Lower leg skin (tissue), 4 donors: ENCODE data around the gene DIP2A. TPM values are rescaled to one million over a fixed set of nuclear protein-coding genes. Genes with fewer than 3 reads are reported as not detected.
A peak's percentile ranks its signal among the peaks of the same experiment; 100 is the strongest.

ENCODE experiments used
- DNase-seq, 2 donors: peaks; one replicate each; pipeline ENCODE4 v3.0.0-alpha.2; 2019; ENCODE audit warnings: low spot score in 2 of 2
- H3K4me3 ChIP-seq: fragments of 200-600 bp; sonication (generic); 2 replicates; pipeline ENCODE4 v1.5.1; 2017; ENCODE audit warnings: mild to moderate bottlenecking, low read depth; ENCODE audit not compliant: poor library complexity, severe bottlenecking
- POLR2A ChIP-seq, 2 donors: fragments of 450-650 bp; IDR thresholded peaks; one replicate each; pipeline ENCODE4 v1.6.1; 2016 to 2017; ENCODE audit warnings: antibody characterized with exemption in 2 of 2, mild to moderate bottlenecking in 1 of 2, moderate library complexity in 1 of 2
- WGBS, 2 donors: methylation state at CpG; one replicate each; pipeline ENCODE4 v1.1.5; 2018; 5-methylcytosine and 5-hydroxymethylcytosine counted together
- intact Hi-C: fragments of 100-400 bp; cut with DNase I; formaldehyde crosslinking; loops from one replicate; pipeline ENCODE4 v1.15.0; 2023; ENCODE audit warnings: low total_unique reads
- total RNA-seq, 4 donors: library from RNA; depleted of rRNA; stranded (reverse); fragments of >200 nt; gene quantifications; one replicate each; pipeline ENCODE4 v1.1.0, GENCODE V29; 2016
- TF ChIP-seq, protein P1 (sequence below), 3 donors: fragments of 450-650 bp; IDR thresholded peaks; one replicate each; pipeline ENCODE4 v1.5.1; 2016; ENCODE audit warnings: antibody characterized with exemption in 3 of 3, mild to moderate bottlenecking in 3 of 3, moderate library complexity in 2 of 3

Gene DIP2A
- total RNA-seq, 4 donors from 2014 or later = 37.3 to 77.8 (median 38.5) TPM

DNA sequence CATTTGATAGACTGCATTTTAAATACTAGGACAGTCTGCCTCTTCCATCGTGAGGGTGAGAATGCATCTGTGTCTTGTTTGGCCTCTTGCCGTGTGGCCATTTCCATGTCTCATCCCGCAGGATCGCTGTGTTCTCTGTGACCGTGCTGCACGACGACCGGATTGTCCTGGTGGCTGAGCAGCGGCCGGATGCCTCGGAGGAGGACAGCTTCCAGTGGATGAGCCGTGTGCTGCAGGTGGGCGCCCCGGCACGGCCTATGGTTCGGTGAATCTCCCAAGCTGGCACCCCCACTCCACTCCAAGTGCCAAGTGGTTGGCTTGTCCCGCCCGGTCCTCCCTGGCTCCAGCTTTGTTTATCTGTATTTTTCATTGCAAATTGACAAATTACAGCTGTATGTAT lies 91.0 kb downstream of the DIP2A start:
- WGBS, 2 donors = 91 to 94% methylated on average over 18 of the region's 18 CpGs
- no peak overlapping the region for H3K4me3 ChIP-seq
- intact Hi-C loops = no loop called here
- TF ChIP-seq POLR2A (IDR thresholded peaks at IDR 0.05) = no peak
- TF ChIP-seq, protein P1, sequence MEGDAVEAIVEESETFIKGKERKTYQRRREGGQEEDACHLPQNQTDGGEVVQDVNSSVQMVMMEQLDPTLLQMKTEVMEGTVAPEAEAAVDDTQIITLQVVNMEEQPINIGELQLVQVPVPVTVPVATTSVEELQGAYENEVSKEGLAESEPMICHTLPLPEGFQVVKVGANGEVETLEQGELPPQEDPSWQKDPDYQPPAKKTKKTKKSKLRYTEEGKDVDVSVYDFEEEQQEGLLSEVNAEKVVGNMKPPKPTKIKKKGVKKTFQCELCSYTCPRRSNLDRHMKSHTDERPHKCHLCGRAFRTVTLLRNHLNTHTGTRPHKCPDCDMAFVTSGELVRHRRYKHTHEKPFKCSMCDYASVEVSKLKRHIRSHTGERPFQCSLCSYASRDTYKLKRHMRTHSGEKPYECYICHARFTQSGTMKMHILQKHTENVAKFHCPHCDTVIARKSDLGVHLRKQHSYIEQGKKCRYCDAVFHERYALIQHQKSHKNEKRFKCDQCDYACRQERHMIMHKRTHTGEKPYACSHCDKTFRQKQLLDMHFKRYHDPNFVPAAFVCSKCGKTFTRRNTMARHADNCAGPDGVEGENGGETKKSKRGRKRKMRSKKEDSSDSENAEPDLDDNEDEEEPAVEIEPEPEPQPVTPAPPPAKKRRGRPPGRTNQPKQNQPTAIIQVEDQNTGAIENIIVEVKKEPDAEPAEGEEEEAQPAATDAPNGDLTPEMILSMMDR (IDR thresholded peaks at IDR 0.05) = no peak
- peak in 1 of 2 donors; percentile 8 for DNase-seq

DNA sequence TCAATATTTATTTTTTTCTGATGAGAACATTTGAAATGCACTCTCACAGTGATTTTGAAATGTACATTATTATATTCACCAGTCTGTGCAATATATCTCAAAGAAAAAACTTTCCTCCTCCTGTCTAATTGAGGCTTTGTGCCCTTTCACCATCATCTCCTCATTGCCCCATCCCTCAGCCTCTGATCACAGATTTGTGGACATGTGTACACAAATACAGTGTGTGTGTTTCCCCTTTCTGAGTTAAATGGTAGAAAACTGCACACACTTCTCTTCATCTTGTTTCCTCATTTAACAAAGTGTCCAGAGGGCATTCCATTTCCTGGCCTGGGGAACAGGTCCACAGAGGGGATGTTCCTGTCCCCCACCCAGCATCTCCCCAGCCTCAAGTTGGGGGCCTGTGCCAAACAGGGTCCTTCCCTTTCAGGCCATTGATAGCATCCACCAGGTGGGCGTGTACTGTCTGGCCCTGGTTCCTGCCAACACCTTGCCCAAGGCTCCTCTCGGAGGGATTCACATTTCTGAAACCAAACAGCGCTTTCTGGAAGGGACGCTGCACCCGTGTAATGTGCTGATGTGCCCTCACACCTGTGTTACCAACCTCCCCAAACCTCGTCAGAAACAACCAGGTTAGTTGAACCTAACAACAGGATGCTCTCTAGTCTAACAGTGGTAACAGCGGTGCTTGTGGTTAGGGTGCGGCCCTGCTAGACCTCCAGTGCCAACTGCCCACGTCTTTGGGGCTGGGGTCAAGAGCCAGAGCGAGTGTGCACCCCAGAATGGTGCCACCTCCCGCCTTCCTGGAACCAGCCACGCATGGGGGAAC lies 91.6 kb downstream of the DIP2A start:
- TF ChIP-seq, protein P1 (IDR thresholded peaks at IDR 0.05) = no peak
- no peak for TF ChIP-seq POLR2A (IDR thresholded peaks at IDR 0.05)
- DNase-seq = peak in 1 of 2 donors; percentile 11
- intact Hi-C loops = no loop called here
- no peak overlapping the region for H3K4me3 ChIP-seq
- 82 to 91% methylated on average over 12 of the region's 12 CpGs for WGBS, 2 donors

DNA sequence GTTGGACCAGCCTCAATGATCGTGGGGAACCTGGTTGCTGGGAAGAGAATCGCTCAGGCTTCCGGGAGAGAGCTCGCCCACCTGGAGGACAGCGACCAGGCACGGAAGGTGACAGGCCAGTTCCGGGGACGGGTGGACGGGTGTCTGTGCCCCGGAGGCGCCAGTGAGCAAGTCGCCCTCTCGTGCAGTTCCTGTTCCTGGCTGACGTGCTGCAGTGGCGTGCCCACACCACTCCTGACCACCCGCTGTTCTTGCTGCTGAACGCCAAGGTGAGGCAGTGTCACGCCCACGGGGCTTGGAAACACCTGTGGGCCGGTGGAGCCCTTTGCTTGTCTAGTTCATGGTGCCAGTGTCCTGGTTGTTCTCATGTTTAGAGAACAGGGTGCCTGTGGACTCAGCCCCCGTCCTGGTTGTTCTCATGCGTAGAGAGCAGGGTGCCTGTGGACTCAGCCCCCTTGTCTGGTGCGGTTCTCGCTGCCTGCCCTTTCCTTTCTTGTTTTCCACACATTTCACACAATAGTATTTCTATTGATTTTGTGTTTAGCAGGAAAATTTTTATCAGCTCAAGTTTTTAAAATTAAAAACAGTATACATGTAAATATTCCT lies 93.0 kb downstream of the DIP2A start:
- TF ChIP-seq, protein P1 (IDR thresholded peaks at IDR 0.05) = no peak
- no peak for TF ChIP-seq POLR2A (IDR thresholded peaks at IDR 0.05)
- 79 to 87% methylated on average over 12 to 24 of the region's 24 CpGs for WGBS, 2 donors
- no peak overlapping the region for H3K4me3 ChIP-seq
- intact Hi-C loops = no loop called here
- DNase-seq = no peak

DNA sequence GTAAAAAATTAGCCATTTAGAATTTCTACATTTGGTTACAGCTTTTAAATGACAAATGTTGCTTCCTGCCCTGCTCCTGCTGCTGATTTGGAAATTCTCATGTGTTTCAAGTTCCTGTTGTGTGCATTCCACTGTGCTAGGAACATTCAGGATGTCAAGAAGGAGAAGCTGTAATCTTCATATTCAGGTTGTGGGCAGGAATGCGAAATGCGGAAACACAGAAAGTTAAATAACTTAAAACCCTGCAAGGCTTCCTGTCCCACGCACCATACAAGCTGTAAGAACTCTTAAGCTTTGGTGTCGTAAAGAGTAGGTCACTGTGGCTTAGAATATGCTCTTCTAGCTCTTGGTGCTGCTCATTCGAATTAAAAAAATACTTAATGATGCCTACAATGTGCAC lies 93.6 kb downstream of the DIP2A start:
- 81 to 89% methylated on average over 5 of the region's 5 CpGs for WGBS, 2 donors
- no peak overlapping the region for H3K4me3 ChIP-seq
- DNase-seq = no peak
- TF ChIP-seq, protein P1 (IDR thresholded peaks at IDR 0.05) = no peak
- no peak for TF ChIP-seq POLR2A (IDR thresholded peaks at IDR 0.05)
- intact Hi-C loops = no loop called here

DNA sequence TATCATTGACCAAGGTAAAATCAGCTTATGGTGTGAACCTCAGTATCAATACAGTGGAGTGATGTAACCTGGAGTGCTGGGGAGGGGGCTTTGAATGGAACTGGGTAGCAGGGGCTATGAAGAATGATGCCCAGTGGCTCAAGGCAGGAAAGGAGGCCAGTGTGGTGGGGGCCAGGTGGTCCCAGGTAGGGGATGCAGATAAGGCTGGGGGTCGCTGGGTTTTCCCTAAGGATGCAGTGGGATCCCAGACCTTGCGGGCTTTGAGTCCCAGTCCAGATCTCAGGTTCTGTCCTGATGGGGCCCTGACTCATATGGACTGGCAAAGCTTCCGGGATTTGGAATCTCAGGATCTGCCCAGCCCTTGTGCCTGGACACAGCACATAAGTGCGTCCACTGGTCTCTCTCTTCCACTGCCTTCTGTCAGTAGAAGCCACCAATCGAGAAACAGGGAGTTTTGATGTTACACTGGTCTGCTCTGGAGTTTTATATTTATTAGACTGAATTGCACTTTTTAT lies 94.2 kb downstream of the DIP2A start:
- no peak for DNase-seq
- TF ChIP-seq POLR2A (IDR thresholded peaks at IDR 0.05) = no peak
- TF ChIP-seq, protein P1 (IDR thresholded peaks at IDR 0.05) = no peak
- WGBS, 2 donors = 96 to 97% methylated on average over 5 of the region's 5 CpGs
- no peak overlapping the region for H3K4me3 ChIP-seq
- intact Hi-C loops = no loop called here
